Smooth muscle cell (in vitro differentiated cells): Measurements from ENCODE around the gene CREM. TPM values are rescaled to one million over a fixed set of nuclear protein-coding genes. Genes with fewer than 3 reads are reported as not detected.
A peak's percentile ranks its signal among the peaks of the same experiment; 100 is the strongest.
"Not testable (repeated sequence)": the region's sequence is repeated elsewhere in the genome, so short reads cannot be mapped to it uniquely, and the experiment has no call there.

Experiments used
- DNase-seq: peaks from one replicate; lab custom pipeline; 2025; ENCODE audit not compliant: unreplicated experiment; lab: John Stamatoyannopoulos, UW
- H2AFZ ChIP-seq: fragments of 200-600 bp; sonication (generic); 2 replicates; pipeline ENCODE4 v1.6.0; 2016; ENCODE audit warnings: antibody characterized with exemption, low read depth, mild to moderate bottlenecking
- H3F3A ChIP-seq: fragments of 200-600 bp; sonication (generic); 2 replicates; pipeline ENCODE4 v1.6.0; 2017; ENCODE audit warnings: antibody characterized with exemption, low read depth
- H3K27ac ChIP-seq: fragments of 200-600 bp; sonication (generic); 2 replicates; pipeline ENCODE4 v1.5.1; 2016; ENCODE audit warnings: low read depth, mild to moderate bottlenecking
- H3K27me3 ChIP-seq: fragments of 200-600 bp; sonication (generic); 2 replicates; pipeline ENCODE4 v1.6.1; 2016; ENCODE audit warnings: low read depth, mild to moderate bottlenecking
- H3K36me3 ChIP-seq: fragments of 200-600 bp; sonication (generic); 2 replicates; pipeline ENCODE4 v1.5.1; 2016; ENCODE audit warnings: low read depth
- H3K4me1 ChIP-seq: fragments of 200-600 bp; sonication (generic); 2 replicates; pipeline ENCODE4 v1.5.1; 2016; ENCODE audit warnings: low read depth
- H3K4me2 ChIP-seq: fragments of 200-600 bp; sonication (generic); 2 replicates; pipeline ENCODE4 v1.6.0; 2016; ENCODE audit warnings: mild to moderate bottlenecking
- H3K4me3 ChIP-seq: fragments of 200-600 bp; sonication (generic); 2 replicates; pipeline ENCODE4 v1.5.1; 2016; ENCODE audit warnings: mild to moderate bottlenecking
- H3K79me2 ChIP-seq: fragments of 200-600 bp; sonication (generic); 2 replicates; pipeline ENCODE4 v1.6.0; 2016; ENCODE audit warnings: low read depth, mild to moderate bottlenecking
- H3K9ac ChIP-seq: fragments of 200-600 bp; sonication (generic); 2 replicates; pipeline ENCODE4 v1.6.0; 2016; ENCODE audit warnings: low read depth
- H3K9me3 ChIP-seq: fragments of 200-600 bp; sonication (generic); replicated peaks from 2 replicates; pipeline ENCODE4 v1.5.1; 2016; ENCODE audit warnings: low read depth
- H4K20me1 ChIP-seq: fragments of 200-600 bp; sonication (generic); 2 replicates; pipeline ENCODE4 v1.6.0; 2016; ENCODE audit warnings: low read depth
- CTCF ChIP-seq: fragments of 200-600 bp; sonication (generic); IDR thresholded peaks from 2 replicates; pipeline ENCODE4 v1.5.1; 2017; ENCODE audit warnings: borderline replicate concordance, mild to moderate bottlenecking, antibody characterized with exemption; ENCODE audit not compliant: insufficient read depth, poor library complexity, severe bottlenecking
- WGBS: methylation state at CpG from one replicate; pipeline ENCODE4 v1.1.7; 2016; ENCODE audit warnings: low lambda C conversion rate; 5-methylcytosine and 5-hydroxymethylcytosine counted together
- polyA plus RNA-seq: library from polyadenylated mRNA; unstranded; fragments of >200 nt; fragmentation: Nextera tagmentation; extraction: Ambion mirVana; gene quantifications from 2 replicates; pipeline ENCODE4 v1.2.1, GENCODE V29; 2016
- total RNA-seq: library from RNA; depleted of rRNA; stranded (reverse); fragments of >200 nt; gene quantifications from 2 replicates; pipeline ENCODE4 v1.2.3, GENCODE V29; 2014

Gene CREM
- total RNA-seq (49.3 and 102 TPM in 2 replicates), polyA plus RNA-seq (45.9 and 46.4 TPM in 2 replicates)

DNA sequence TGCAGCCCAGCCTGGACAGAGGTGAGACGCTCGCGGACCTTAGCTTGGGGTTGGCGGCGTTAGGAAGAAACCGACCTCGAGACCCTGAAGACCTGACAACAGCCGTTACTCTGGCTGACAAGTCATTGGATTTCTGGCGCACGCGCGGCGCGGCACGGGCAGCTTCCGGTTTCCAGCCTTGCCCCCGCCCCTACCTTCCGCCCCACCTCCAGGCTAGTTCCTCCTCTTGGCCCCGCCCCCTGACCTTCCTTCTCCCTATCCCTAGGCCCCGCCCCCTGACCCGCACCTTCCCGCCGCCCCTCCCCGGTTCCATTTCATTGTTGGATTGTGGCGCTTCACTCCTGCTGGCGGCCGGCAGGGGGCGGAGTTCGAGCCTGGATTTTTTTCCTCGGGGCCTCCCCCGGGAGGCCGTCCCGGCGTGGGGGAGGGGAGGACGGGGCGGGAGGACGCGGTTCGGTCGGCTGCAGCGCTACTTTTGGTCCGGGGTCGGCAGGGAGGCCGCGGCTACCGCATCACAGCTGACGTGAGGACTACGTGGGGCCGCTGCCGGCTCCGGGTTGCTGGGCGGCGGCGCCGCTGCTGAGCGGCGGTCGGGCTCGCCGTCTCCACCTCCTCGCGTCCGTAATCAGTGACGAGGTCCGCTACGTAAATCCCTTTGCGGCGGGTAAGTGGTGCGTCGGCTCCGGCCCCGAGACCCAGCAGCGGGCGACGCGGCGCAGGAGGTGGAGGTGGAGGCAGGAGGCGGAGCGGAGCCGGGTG, at the start of gene CREM:
CREM (plus strand) TSS at position 317 of the 759 bp plus-strand sequence. CDS start 10,990 bp downstream, outside the sequence.
- WGBS = 1% methylated on average over 59 of the region's 80 CpGs
- Histone ChIP-seq H3K4me2 (peak within 1 kb of the TSS; percentile 96), H3K36me3 (no peaks in the 10 kb centered on the region)

GRCh38 chr10:35079265-35079664, 47.4 kb upstream of the CREM start:
- Histone ChIP-seq H3K27me3 (no peaks in the 10 kb centered on the region), H3K4me2 (peak overlapping the region; percentile 35), H2AFZ (no peak overlapping the region), H3K9ac (peak overlapping the region; percentile 57), H3K4me3 (no peak overlapping the region), H3K4me1 (peaks cover 3% of the 10 kb centered on the region), H3F3A (peaks cover 9% of the 10 kb centered on the region), H4K20me1 (peaks cover 47% of the 10 kb centered on the region), H3K27ac (peak overlapping the region; percentile 87), H3K79me2 (peaks cover 92% of the 10 kb centered on the region), H3K9me3 (no peaks in the 10 kb centered on the region), H3K36me3 (no peaks in the 10 kb centered on the region)
- TF ChIP-seq CTCF = no peak
- DNase-seq = no peak
- WGBS = 92% methylated on average over 4 of the region's 4 CpGs

More for the DNA sequence above, at the start of gene CREM:
- Histone ChIP-seq H2AFZ (peak within 1 kb of the TSS; percentile 41), H4K20me1 (no peaks in the 10 kb centered on the region), H3K27me3 (no peaks in the 10 kb centered on the region), H3K9ac (peak within 1 kb of the TSS; percentile 100), H3K79me2 (peaks cover 36% of the 10 kb centered on the region), H3K4me1 (peaks cover 18% of the 10 kb centered on the region), H3K9me3 (no peaks in the 10 kb centered on the region), H3K4me3 (peak within 1 kb of the TSS; percentile 94), H3K27ac (peak within 1 kb of the TSS; percentile 100), H3F3A (peaks cover 15% of the 10 kb centered on the region)
- peak; percentile 98 for TF ChIP-seq CTCF
- DNase-seq = peak; percentile 99

- no peaks in the 10 kb centered on the region for H3K27me3 ChIP-seq
- H3F3A ChIP-seq = peaks cover 9% of the 10 kb centered on the region
- no peak overlapping the region for H3K4me3 ChIP-seq
- WGBS = 26% methylated on average over 3 of the region's 3 CpGs
- H3K9ac ChIP-seq = peak overlapping the region; percentile 57
- H4K20me1 ChIP-seq = peaks cover 42% of the 10 kb centered on the region
- DNase-seq = no peak
- no peak for TF ChIP-seq CTCF
- peak overlapping the region; percentile 87 for H3K27ac ChIP-seq
- no peaks in the 10 kb centered on the region for H3K9me3 ChIP-seq
- peaks cover 92% of the 10 kb centered on the region for H3K79me2 ChIP-seq
- H3K4me1 ChIP-seq = peaks cover 3% of the 10 kb centered on the region
- H3K4me2 ChIP-seq = peak overlapping the region; percentile 40
- no peaks in the 10 kb centered on the region for H3K36me3 ChIP-seq
- no peak overlapping the region for H2AFZ ChIP-seq
These were observed 46.9 kb upstream of the CREM start for GRCh38 chr10:35079763-35080162.

- H3F3A ChIP-seq, H3K9ac ChIP-seq, H3K4me3 ChIP-seq, H2AFZ ChIP-seq, DNase-seq, H3K4me1 ChIP-seq, H3K9me3 ChIP-seq, H3K27me3 ChIP-seq, H3K36me3 ChIP-seq: not testable (repeated sequence)
- WGBS = 100% methylated on average over 1 of the region's 1 CpG
- Histone ChIP-seq H4K20me1 (peaks cover 37% of the 10 kb centered on the region), H3K79me2 (peaks cover 92% of the 10 kb centered on the region), H3K27ac (peak overlapping the region; percentile 87), H3K4me2 (peak overlapping the region; percentile 40)
These were observed 46.4 kb upstream of the CREM start for GRCh38 chr10:35080261-35080660.
